Endothelial cell of umbilical vein (primary cell): ENCODE data around the gene TBCD. TPM values are rescaled to one million over a fixed set of nuclear protein-coding genes. Genes with fewer than 3 reads are reported as not detected.

ENCODE experiments used
- BruUV-seq: library from RNA; stranded (reverse); fragments of 400-500 nt; replicated peaks from 2 replicates; lab custom pipeline; 2021; lab: Mats Ljungman, UMichigan
- CTCF ChIA-PET: fragments of 300-600, 350-600 bp; sonication (Branson Sonifier 250); formaldehyde crosslinking; loops from one replicate; lab custom pipeline; 2021; ENCODE audit warnings: antibody characterized with exemption, inconsistent platforms; lab: Charles Lee
- POLR2A ChIA-PET: fragments of 300-600, 350-600 bp; sonication (Branson Sonifier 250); formaldehyde crosslinking; loops from one replicate; lab custom pipeline; 2021; ENCODE audit warnings: antibody characterized with exemption, inconsistent platforms; lab: Charles Lee
- DNase-seq: peaks from one replicate; pipeline ENCODE4 v3.0.0-alpha.2; 2011; ENCODE audit warnings: low read depth, low spot score
- FAIRE-seq: peaks from 2 replicates; lab custom pipeline; 2011; peaks lifted over from hg19 to GRCh38; lab: Jason Lieb, UNC
- H2AFZ ChIP-seq: 2 replicates; pipeline ENCODE4 v1.6.0; 2012; ENCODE audit warnings: low read depth, low read length, control low read depth, inconsistent platforms
- H3K27ac ChIP-seq: 2 replicates; pipeline ENCODE4 v1.5.1; 2011; ENCODE audit warnings: low read depth, mild to moderate bottlenecking, control low read depth, low read length, moderate library complexity; ENCODE audit not compliant: insufficient read depth
- H3K27me3 ChIP-seq, 2 experiments: 2 replicates each; pipeline versions ENCODE4 v1.6.0 to v1.6.1; 2011; ENCODE audit warnings: low read length in 2 of 2, mixed read lengths in 1 of 2; ENCODE audit not compliant: control insufficient read depth in 2 of 2, insufficient read depth in 2 of 2
- H3K36me3 ChIP-seq, 2 experiments: 2 replicates in 1 of 2; 3 replicates in 1 of 2; pipeline ENCODE4 v1.5.1; 2011; ENCODE audit warnings: low read length in 2 of 2, mild to moderate bottlenecking in 1 of 2, moderate library complexity in 1 of 2; ENCODE audit not compliant: control insufficient read depth in 2 of 2, insufficient read depth in 2 of 2; ENCODE audit errors: extremely low read depth in 1 of 2
- H3K4me1 ChIP-seq: 3 replicates; pipeline ENCODE4 v1.5.1; 2011; ENCODE audit warnings: mild to moderate bottlenecking, low read length; ENCODE audit not compliant: control insufficient read depth, insufficient read depth; ENCODE audit errors: extremely low read depth
- H3K4me2 ChIP-seq: 2 replicates; pipeline ENCODE4 v1.6.1; 2011; ENCODE audit warnings: low read length, control low read depth, mixed read lengths; ENCODE audit not compliant: insufficient read depth
- H3K4me3 ChIP-seq, 3 experiments: fragments of 200-600 bp in 1 of 3; sonication (generic), shearing (Covaris generic) in 1 of 3; replicated peaks in 1 of 3; 2 replicates each; pipeline ENCODE4 v1.5.1; 2011 to 2016; ENCODE audit warnings: control low read depth in 3 of 3, low read length in 3 of 3, mild to moderate bottlenecking in 2 of 3, inconsistent platforms in 1 of 3, low read depth in 1 of 3, moderate library complexity in 1 of 3; ENCODE audit not compliant: insufficient read depth in 1 of 3
- H3K79me2 ChIP-seq: 2 replicates; pipeline ENCODE4 v1.6.0; 2012; ENCODE audit warnings: low read length, inconsistent platforms; ENCODE audit not compliant: control insufficient read depth, insufficient read depth
- H3K9ac ChIP-seq: replicated peaks from 2 replicates; pipeline ENCODE3; 2011; ENCODE audit warnings: low read length, control low read depth; ENCODE audit not compliant: insufficient read depth; ENCODE audit errors: extremely low read depth
- H3K9me1 ChIP-seq: replicated peaks from 3 replicates; pipeline ENCODE4 v1.6.0; 2011; ENCODE audit warnings: mild to moderate bottlenecking, low read length; ENCODE audit not compliant: control insufficient read depth, insufficient read depth; ENCODE audit errors: extremely low read depth
- H3K9me3 ChIP-seq: replicated peaks from 2 replicates; pipeline ENCODE4 v1.5.1; 2012; ENCODE audit warnings: low read length, inconsistent platforms; ENCODE audit not compliant: control insufficient read depth, insufficient read depth
- H4K20me1 ChIP-seq: replicated peaks from 2 replicates; pipeline ENCODE3; 2011; ENCODE audit warnings: mild to moderate bottlenecking, low read length; ENCODE audit not compliant: control insufficient read depth, insufficient read depth; ENCODE audit errors: extremely low read depth
- EZH2 ChIP-seq: IDR thresholded peaks from 2 replicates; pipeline ENCODE4 v1.6.1; 2012; ENCODE audit warnings: borderline replicate concordance, low read depth, mild to moderate bottlenecking, moderate library complexity, low read length, inconsistent platforms; ENCODE audit not compliant: severe bottlenecking
- GATA2 ChIP-seq: IDR thresholded peaks from 2 replicates; pipeline ENCODE4 v1.7.0; 2011; ENCODE audit warnings: low read depth, mild to moderate bottlenecking, moderate library complexity, mixed read lengths, low read length; ENCODE audit not compliant: insufficient read length, insufficient read depth
- JUN ChIP-seq: IDR thresholded peaks from 2 replicates; pipeline ENCODE4 v1.6.1; 2011; ENCODE audit warnings: borderline replicate concordance, low read depth; ENCODE audit not compliant: insufficient read length, insufficient read depth
- MYC ChIP-seq: IDR thresholded peaks from one replicate; pipeline ENCODE4 v1.6.1; 2011; ENCODE audit warnings: mild to moderate bottlenecking, low read depth, low read length
- POLR2A ChIP-seq: IDR thresholded peaks from 2 replicates; pipeline ENCODE4 v1.6.1; 2012; ENCODE audit warnings: low read depth, mild to moderate bottlenecking, control low read depth, low read length
- POLR2AphosphoS5 ChIP-seq: IDR thresholded peaks from 2 replicates; pipeline ENCODE4 v1.6.1; 2012; ENCODE audit warnings: low read depth, mild to moderate bottlenecking, control low read depth, low read length, moderate library complexity; ENCODE audit not compliant: insufficient read depth
- dilution Hi-C: fragments of 300-500 bp; cut with MboI; formaldehyde crosslinking; loops from one replicate; pipeline ENCODE4 v1.15.0; 2019; ENCODE audit warnings: low sequenced_read_pairs; ENCODE audit not compliant: extremely low pct_ligation_motif_present
- intact Hi-C: fragments of 100-400 bp; cut with micrococcal nuclease; formaldehyde crosslinking; loops from one replicate; pipeline ENCODE4 v1.10.0; 2022
- polyA plus RNA-seq, 4 experiments: library from polyadenylated mRNA; depleted of rRNA in 3 of 4; stranded (reverse) in 3 of 4; unstranded in 1 of 4; fragments of >200 nt; gene quantifications; 2 replicates each; pipeline versions ENCODE4 v1.2.1 to v1.2.3, GENCODE V29; 2011 to 2012; ENCODE audit warnings: missing spikeins in 1 of 4
- total RNA-seq: library from RNA; stranded (reverse); gene quantifications from 2 replicates; pipeline ENCODE4 v1.2.3, GENCODE V29; 2021
- TF ChIP-seq, protein P1 (sequence below), 2 donors: IDR thresholded peaks; 1 replicate in 1 of 2; 2 replicates in 1 of 2; pipeline ENCODE4 v1.5.1; 2011; ENCODE audit warnings: low read length in 2 of 2, mild to moderate bottlenecking in 2 of 2, moderate library complexity in 2 of 2, control low read depth in 1 of 2, inconsistent platforms in 1 of 2, low read depth in 1 of 2; ENCODE audit not compliant: insufficient read depth in 1 of 2; ENCODE audit errors: extremely low read depth in 1 of 2

The TBCD gene
- total and polyA plus RNA-seq, 2 donors (not counting 3 experiments of a cell fraction or from before 2014, with no cell fraction given): 121 to 145 TPM

GRCh38 chr17:82882715-82883418, 131.0 kb downstream of the TBCD start:
- TF ChIP-seq POLR2AphosphoS5 (no peak), EZH2 (no peak), GATA2 (no peak), MYC (no peak), POLR2A (no peak), JUN (no peak)
- TF ChIP-seq, protein P1, sequence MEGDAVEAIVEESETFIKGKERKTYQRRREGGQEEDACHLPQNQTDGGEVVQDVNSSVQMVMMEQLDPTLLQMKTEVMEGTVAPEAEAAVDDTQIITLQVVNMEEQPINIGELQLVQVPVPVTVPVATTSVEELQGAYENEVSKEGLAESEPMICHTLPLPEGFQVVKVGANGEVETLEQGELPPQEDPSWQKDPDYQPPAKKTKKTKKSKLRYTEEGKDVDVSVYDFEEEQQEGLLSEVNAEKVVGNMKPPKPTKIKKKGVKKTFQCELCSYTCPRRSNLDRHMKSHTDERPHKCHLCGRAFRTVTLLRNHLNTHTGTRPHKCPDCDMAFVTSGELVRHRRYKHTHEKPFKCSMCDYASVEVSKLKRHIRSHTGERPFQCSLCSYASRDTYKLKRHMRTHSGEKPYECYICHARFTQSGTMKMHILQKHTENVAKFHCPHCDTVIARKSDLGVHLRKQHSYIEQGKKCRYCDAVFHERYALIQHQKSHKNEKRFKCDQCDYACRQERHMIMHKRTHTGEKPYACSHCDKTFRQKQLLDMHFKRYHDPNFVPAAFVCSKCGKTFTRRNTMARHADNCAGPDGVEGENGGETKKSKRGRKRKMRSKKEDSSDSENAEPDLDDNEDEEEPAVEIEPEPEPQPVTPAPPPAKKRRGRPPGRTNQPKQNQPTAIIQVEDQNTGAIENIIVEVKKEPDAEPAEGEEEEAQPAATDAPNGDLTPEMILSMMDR (IDR thresholded peaks at IDR 0.05; ENCODE audit: extremely low read depth in 1 of 2, insufficient read depth in 1 of 2, low read depth in 1 of 2, low read length in 2 of 2): no peak
- no peak overlapping the region for H3K9ac ChIP-seq
- no TSS peak for BruUV-seq
- peaks cover 14% of the 10 kb centered on the region for H3K4me1 ChIP-seq
- intact Hi-C loops: no loop called here
- H3K9me1 ChIP-seq: no peaks in the 10 kb centered on the region
- ChIA-PET CTCF (interaction anchor here (3.4 kb wide), 1 partner anchor 13 kb away, joined by 21 read pairs; no protein-coding TSS in a partner anchor), POLR2A (no interaction called here)
- no peak overlapping the region for H3K4me3 ChIP-seq
- H3K79me2 ChIP-seq: peaks cover 58% of the 10 kb centered on the region
- H3K36me3 ChIP-seq: peaks cover 2 to 5% of the 10 kb centered on the region in 2 experiments
- DNase-seq: no peak
- no peaks in the 10 kb centered on the region for H3K9me3 ChIP-seq
- no peak overlapping the region for H3K27ac ChIP-seq
- no peak for FAIRE-seq
- H3K27me3 ChIP-seq: no peaks in the 10 kb centered on the region
- dilution Hi-C loops: no loop called here
- no peak overlapping the region for H3K4me2 ChIP-seq
- no peaks in the 10 kb centered on the region for H4K20me1 ChIP-seq
- no peak overlapping the region for H2AFZ ChIP-seq
